HG02759 (cell line): Measurements from ENCODE around the gene L3MBTL1.

Source experiments
- ATAC-seq: cut with Tn5 transposase; IDR thresholded peaks from one replicate; pipeline ENCODE4 v1.9.1; 2021; ENCODE audit warnings: mild to moderate bottlenecking, moderate library complexity; ENCODE audit not compliant: unreplicated experiment

The L3MBTL1 gene

GRCh38 chr20:43534791-43535350 lies 27.4 kb downstream of the L3MBTL1 start:
- no peak for ATAC-seq

GRCh38 chr20:43535370-43536004 lies 28.0 kb downstream of the L3MBTL1 start:
- ATAC-seq: no peak

DNA sequence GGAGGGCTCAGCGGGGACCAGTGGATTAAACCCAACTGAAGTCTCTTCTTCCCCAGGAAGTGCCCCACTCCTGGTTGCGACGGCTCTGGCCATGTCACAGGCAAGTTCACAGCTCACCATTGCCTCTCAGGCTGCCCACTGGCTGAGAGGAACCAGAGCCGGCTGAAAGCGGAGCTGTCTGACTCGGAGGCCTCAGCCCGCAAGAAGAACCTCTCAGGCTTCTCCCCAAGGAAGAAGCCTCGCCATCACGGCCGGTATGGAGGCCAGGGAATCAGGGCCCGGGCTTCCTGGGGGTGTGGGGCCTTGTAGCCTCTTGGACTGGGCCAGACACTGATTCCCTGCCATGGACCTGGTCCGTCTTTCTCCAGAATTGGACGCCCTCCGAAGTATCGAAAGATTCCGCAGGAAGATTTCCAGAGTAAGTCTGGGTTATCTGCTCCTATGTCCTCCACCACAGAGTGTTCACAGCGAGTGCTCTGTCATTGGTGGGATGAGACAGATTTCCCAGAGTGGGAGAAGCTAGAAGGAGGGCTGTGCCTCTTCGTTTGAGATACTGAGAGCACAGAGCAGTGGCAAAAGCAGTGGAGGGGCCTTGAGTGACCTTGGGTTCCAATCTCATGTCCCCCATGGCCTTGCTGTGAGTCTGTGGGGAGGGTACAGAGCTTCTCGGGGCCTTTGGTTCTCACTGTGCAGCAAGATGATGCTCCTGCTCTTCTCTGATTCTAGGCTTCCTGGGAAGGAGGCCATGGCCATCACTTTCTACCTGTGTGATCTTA lies 28.7 kb downstream of the L3MBTL1 start:
- no peak for ATAC-seq

DNA sequence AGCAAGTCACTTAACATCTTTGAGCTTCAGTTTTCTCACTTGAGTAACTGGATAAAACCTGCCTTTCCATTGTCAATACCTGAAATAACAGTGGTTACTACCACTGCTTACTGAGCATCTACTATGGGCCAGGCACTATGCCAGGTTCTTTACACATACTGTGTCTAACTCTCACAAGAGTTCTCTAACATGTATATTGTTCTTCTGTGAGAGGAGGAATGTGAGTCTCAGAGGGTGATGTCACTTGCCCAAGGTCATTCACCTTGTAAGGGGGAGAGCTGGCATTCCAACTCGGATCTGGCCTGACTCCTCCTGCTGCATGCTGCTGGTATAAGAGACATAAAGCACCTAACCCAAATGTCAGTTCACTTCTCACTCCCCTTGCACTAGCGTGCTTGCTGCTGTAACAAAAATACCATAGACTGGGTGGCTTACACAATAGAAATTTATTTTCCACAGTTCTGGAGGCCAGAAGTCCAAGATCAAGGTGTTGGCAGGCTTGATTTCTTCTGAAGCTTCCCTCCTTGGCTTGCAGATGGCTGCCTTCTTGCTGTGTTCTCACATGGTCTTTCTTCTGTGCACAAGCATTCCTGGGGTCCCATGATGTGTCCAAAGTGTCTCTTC lies 29.4 kb downstream of the L3MBTL1 start:
- no peak for ATAC-seq

DNA sequence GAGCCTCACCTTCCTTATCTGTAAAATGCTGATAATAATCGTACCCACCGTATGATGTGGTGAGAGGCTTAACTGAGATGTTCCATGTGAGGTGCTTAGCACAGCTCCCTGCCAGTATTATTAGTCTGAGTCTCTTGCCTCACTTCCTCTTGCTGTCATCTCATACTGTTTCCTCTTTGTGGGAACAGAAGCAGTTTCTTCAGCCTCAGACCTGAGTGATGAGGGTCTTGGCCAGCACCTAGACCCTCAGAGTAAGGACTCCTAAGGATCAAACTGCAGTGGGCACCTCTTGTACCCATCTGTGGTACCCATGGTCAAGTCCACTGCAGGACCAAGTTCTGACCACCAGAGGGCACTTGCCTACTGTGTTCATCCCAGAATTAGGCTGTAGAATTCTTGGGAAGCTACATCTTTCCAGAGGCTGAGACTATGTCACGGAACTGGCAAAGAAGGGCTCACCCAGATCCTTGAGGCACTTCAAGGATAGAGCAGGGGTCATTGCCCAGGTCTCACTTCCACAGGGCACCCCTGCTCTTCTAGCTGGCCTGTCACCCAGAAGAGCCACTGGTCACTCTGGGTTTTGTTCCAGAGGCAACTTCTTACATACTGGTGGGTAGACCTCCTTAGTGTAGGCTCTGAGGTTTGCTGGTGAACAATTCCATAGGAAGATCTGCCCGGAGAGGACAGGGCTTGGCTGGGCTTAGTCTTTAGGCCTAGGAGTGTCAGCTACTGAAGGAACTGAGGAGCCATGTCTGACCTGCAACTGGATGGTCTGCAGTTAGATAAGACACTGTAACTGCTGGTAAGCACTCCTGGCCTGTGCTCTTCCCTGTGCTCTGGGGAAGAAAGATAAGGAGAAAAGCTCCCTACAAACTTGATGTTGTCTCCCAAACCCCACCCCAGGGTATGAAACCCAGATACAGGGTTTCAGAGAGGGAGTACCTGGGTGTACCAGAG lies 30.7 kb downstream of the L3MBTL1 start:
- ATAC-seq: peak; percentile 49

GRCh38 chr20:43538878-43539700 lies 31.6 kb downstream of the L3MBTL1 start:
- ATAC-seq: no peak

DNA sequence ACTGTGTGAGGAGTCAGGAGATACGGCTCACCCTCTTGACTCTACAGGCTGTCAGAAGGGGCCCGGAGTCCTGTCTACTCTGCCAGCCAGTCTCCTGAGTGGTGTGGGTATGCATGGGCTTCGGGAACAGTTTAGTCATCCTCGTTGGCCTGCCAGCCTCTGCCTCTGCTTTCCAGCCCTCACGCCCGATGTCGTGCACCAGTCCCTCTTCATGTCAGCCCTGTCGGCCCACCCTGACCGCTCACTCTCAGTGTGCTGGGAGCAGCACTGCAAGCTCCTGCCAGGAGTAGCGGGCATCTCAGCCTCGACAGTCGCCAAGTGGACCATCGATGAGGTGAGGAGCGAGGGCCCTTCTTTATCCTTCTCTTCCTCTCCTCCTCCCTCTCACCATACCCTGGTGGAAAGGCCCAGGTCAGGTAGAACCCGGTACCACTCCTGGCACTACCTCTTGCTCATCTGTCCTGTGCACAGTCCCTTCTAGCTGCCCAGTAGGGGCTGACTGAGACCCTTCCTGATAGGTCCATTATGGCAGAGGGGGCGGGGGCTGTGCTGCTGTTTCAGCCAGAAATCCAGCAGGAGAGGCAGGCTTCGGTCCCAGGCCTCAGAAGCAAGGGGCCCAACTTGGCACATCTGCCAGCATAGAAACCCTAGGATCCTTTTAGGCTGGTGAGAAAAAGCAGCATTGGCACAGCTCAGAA lies 32.6 kb downstream of the L3MBTL1 start:
- no peak for ATAC-seq

GRCh38 chr20:43540673-43541060 lies 33.2 kb downstream of the L3MBTL1 start:
- ATAC-seq: no peak

DNA sequence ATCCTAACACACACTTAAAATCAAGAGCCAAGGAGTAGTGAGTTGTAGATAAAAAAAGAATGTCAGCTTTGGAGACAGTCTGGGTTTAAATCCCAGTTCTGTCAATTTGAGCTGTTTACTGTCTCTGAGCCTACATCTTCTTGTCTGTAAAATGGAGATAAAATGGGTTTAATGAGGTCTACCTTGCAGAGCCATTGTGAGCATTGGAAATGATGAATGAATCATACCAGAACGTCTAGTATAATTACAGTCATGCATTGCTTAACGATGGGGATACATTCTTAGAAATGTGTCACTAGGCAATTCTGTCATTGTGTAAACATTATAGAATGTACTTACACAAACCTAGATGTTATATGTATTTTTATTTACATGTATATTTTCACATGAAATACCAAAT lies 33.7 kb downstream of the L3MBTL1 start:
- ATAC-seq: no peak

DNA sequence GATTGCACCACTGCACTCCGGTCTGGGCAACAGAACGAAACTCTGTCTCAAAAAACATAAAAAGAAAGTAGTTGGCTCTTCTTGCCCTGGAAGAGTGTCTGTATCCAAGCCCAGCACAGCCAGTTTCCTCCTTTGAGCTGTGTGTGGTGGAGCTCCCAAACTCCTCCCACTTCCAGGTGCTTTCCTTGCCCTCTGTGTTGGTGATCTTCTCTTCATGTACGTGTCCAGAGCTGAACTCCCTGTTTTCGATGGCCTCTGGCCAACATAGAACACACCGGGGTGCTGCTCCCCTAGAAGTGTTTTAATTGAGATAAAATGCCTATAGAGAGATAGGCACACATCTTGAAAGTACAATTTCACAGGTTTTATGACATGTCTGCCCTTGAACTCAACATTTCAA lies 34.7 kb downstream of the L3MBTL1 start:
- no peak for ATAC-seq

- no peak for ATAC-seq
These were observed 35.2 kb downstream of the L3MBTL1 start for GRCh38 chr20:43542674-43543073.

- no peak for ATAC-seq
These were observed 35.6 kb downstream of the L3MBTL1 start for GRCh38 chr20:43543138-43543537.

GRCh38 chr20:43544501-43544900 lies 37.0 kb downstream of the L3MBTL1 start:
- ATAC-seq: no peak

- ATAC-seq: no peak
These were observed 38.5 kb downstream of the L3MBTL1 start for GRCh38 chr20:43545837-43546578.

DNA sequence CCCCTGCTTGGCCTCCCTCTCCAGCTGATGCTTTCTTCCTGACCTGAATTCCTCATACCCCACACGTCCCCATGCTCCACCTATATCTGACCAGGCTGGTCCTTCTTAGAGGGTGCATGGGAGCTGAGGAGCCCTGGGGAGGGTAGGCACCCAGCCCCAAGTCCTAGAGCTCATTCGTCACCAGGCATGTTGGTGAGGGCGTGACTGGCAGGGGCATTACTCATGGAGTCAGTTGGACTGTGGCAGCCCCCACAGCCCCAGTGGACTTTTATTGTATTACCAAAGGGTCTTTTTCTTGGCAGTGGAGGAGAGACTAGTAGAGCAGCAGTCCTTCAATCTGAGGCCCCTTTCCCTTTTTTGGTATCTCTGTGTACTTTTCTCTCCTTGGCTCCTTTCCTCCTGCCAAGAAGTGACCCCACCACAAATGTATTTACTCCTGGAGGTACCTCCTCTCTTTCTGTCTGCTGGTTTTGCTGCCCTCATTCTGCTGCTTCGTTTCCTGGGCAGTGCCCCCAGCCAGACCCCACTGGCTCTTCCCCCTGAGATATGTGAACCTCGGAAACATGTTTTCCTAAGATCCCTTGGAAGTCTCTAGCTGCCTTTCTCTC lies 40.9 kb downstream of the L3MBTL1 start:
- ATAC-seq: no peak

- no peak for ATAC-seq
These were observed 42.0 kb downstream of the L3MBTL1 start for GRCh38 chr20:43549416-43550065.

DNA sequence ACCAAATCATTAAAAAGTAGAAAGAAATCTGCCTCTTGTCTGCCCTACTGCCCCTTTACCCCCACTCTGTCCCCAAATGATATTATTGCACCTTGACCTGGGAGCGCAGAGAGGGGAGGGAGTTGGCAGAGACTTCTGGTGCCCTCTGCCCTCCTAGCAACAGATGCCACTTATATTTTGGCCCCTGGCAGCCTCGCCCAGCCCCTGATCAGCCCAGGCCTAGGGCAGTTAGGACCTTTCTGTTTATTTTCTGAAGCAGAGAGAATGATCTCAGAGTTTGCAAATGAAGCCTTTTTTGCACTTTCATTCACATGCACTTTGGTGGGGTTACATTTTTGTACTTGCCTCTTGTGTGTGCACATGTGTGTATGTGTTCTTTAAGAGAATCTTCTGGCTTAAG lies 43.0 kb downstream of the L3MBTL1 start:
- ATAC-seq: no peak

GRCh38 chr20:43554369-43554768 lies 46.9 kb downstream of the L3MBTL1 start:
- no peak for ATAC-seq
